Activated T-helper 9 cell treated with anti-CD3 and anti-CD28 coated beads, Interleukin-2, amount 50 U/mL, for 16 hours (primary cell): Measurements from ENCODE around the gene SLC35B1.
A peak's percentile ranks its signal among the peaks of the same experiment; 100 is the strongest.
"Not testable (repeated sequence)": the region's sequence is repeated elsewhere in the genome, so short reads cannot be mapped to it uniquely, and the experiment has no call there.

Experiments used
- DNase-seq: peaks from one replicate; pipeline ENCODE4 v3.0.0-alpha.2; 2020; ENCODE audit warnings: low read depth

Gene SLC35B1

GRCh38 chr17:49734515-49735490, 27.0 kb upstream of the SLC35B1 start:
- no peak for DNase-seq

- DNase-seq = no peak
These were observed 23.7 kb upstream of the SLC35B1 start for GRCh38 chr17:49731435-49731831.

GRCh38 chr17:49730785-49731434, 23.1 kb upstream of the SLC35B1 start:
- no peak for DNase-seq

- no peak for DNase-seq
These were observed 22.5 kb upstream of the SLC35B1 start for GRCh38 chr17:49730078-49730784.

- no peak for DNase-seq
These were observed 21.3 kb upstream of the SLC35B1 start for GRCh38 chr17:49729069-49729468.

- DNase-seq = no peak
These were observed 20.7 kb upstream of the SLC35B1 start for GRCh38 chr17:49728425-49728824.

GRCh38 chr17:49727380-49727779, 19.6 kb upstream of the SLC35B1 start:
- DNase-seq = no peak

GRCh38 chr17:49725452-49726130, 17.8 kb upstream of the SLC35B1 start:
- DNase-seq = no peak

- not testable (repeated sequence) for DNase-seq
These were observed 16.8 kb upstream of the SLC35B1 start for GRCh38 chr17:49724552-49724951.

- no peak for DNase-seq
These were observed 15.7 kb upstream of the SLC35B1 start for GRCh38 chr17:49723423-49723822.

GRCh38 chr17:49722066-49722465, 14.3 kb upstream of the SLC35B1 start:
- no peak for DNase-seq

- DNase-seq = no peak
These were observed 9.7 kb upstream of the SLC35B1 start for GRCh38 chr17:49717371-49717861.

- DNase-seq = no peak
These were observed 9.1 kb upstream of the SLC35B1 start for GRCh38 chr17:49716668-49717364.

GRCh38 chr17:49715717-49716279, 8.0 kb upstream of the SLC35B1 start:
- peak; percentile 36 for DNase-seq

- no peak for DNase-seq
These were observed 7.5 kb upstream of the SLC35B1 start for GRCh38 chr17:49715216-49715615.

- no peak for DNase-seq
These were observed 885 bp upstream of the SLC35B1 start for GRCh38 chr17:49708515-49709183.

GRCh38 chr17:49707246-49707607, 537 bp downstream of the SLC35B1 start:
- DNase-seq = no peak

- DNase-seq = no peak
These were observed 2.5 kb downstream of the SLC35B1 start for GRCh38 chr17:49705254-49705653.

- no peak for DNase-seq
These were observed 4.0 kb downstream of the SLC35B1 start for GRCh38 chr17:49703557-49704277.

- no peak for DNase-seq
These were observed 6.8 kb downstream of the SLC35B1 start for GRCh38 chr17:49700960-49701359.
